GM23248 (cell line): ENCODE measurements around the gene DIP2C.

Experiments
- EZH2 ChIP-seq: fragments of 200-600 bp; sonication (generic); IDR thresholded peaks from 2 replicates; pipeline ENCODE4 v1.6.1; 2018; ENCODE audit warnings: antibody characterized with exemption, mild to moderate bottlenecking; ENCODE audit not compliant: insufficient read depth, poor library complexity, severe bottlenecking
- EZH2phosphoT487 ChIP-seq: fragments of 200-600 bp; sonication (generic); IDR thresholded peaks from 2 replicates; pipeline ENCODE4 v1.6.1; 2018; ENCODE audit warnings: antibody characterized with exemption, moderate library complexity, mild to moderate bottlenecking, low read depth; ENCODE audit not compliant: insufficient read depth

DNA sequence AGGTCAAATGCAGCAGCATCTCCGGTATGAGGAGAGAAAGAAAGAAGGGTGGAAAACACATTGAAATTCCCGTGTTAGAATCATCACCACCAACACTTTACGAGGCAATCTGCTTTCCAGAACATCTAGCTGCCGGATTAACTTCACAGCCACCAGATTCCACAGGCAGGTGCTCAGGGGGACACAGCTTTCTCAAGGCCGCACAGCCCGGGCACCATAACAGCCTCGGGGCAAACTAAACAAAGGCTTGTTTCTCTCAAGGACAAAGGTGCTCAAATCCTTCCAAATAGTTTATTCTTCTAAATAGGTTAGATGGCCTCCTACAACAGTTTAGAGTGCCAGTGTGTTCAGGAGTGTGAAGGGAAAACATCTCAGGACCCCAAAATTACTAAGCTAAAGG is 156.3 kb downstream of the DIP2C start:
- TF ChIP-seq EZH2phosphoT487 (no peak), EZH2 (no peak)
